ENCODE measurements around the gene USHBP1. TPM values are rescaled to one million over a fixed set of nuclear protein-coding genes. Genes with fewer than 3 reads are reported as not detected.

USHBP1 gene
- total RNA-seq, 1 experiment from 2014 or later = 12.3 TPM

DNA sequence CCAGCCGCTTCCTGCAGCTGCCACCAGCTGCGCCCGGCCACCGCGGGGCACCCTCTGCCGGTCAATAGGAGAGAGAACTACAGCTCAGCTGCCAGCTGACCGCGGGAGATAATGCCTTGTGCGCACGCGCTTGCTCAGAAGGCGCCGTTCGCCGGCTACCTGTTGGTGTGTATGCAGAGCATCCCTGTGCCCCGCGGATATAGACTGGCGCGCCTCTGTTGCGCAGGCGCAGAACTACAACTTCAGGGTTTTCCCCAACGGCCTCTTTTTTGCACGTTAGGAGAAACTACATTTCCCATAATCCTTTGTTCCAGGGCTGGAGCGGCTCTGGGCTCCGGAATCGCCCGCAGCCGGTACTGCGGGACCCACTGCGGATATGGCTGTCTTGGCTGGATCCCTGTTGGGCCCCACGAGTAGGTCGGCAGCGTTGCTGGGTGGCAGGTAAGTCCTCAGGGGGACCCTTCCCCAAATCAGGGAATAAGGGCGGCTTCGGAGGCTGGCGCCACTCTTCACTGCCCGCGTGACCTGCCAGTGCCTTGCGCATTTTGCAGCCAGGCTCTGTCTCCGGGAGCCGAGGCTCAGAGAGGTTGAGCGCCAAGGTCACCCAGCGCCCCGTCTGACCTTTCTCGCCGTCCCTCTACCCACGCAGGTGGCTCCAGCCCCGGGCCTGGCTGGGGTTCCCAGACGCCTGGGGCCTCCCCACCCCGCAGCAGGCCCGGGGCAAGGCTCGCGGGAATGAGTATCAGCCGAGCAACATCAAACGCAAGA lies 41.2 kb upstream of the USHBP1 start, which contains the start of gene MRPL34 (continued):
- TF ChIP-seq PRDM15 (CRISPR knock-in tag; IDR thresholded peaks at IDR 0.05) = no peak
- no peak for TF ChIP-seq MLX (CRISPR knock-in tag; IDR thresholded peaks at IDR 0.05)
- peak; percentile 36; the same call in 1 of the 2 replicates for TF ChIP-seq NFYB (CRISPR knock-in tag; conservative IDR thresholded peaks at IDR 0.05; ENCODE audit: low read depth)
- no peak for TF ChIP-seq NR3C1 (CRISPR knock-in tag; conservative IDR thresholded peaks at IDR 0.05; ENCODE audit: low read depth)
- no peak for TF ChIP-seq ELF4 (CRISPR knock-in tag; IDR thresholded peaks at IDR 0.05; ENCODE audit: low read depth)
- no peak; the same call in 1 of the 2 replicates for TF ChIP-seq TEAD1 (CRISPR knock-in tag; IDR thresholded peaks at IDR 0.05)
- TF ChIP-seq CREM (CRISPR knock-in tag; IDR thresholded peaks at IDR 0.05) = no peak; the same call in 1 of the 2 replicates
- TF ChIP-seq ZNF396 (CRISPR knock-in tag; IDR thresholded peaks at IDR 0.05; ENCODE audit: borderline replicate concordance) = no peak
- TF ChIP-seq GABPB1 (CRISPR knock-in tag; IDR thresholded peaks at IDR 0.05) = no peak; the same call in 1 of the 2 replicates
- peak; percentile 12; the same call in 1 of the 2 replicates for TF ChIP-seq FOXK1 (CRISPR knock-in tag; IDR thresholded peaks at IDR 0.05)
- no peak for TF ChIP-seq SOX15 (CRISPR knock-in tag; IDR thresholded peaks at IDR 0.05)
- TF ChIP-seq, protein P1, sequence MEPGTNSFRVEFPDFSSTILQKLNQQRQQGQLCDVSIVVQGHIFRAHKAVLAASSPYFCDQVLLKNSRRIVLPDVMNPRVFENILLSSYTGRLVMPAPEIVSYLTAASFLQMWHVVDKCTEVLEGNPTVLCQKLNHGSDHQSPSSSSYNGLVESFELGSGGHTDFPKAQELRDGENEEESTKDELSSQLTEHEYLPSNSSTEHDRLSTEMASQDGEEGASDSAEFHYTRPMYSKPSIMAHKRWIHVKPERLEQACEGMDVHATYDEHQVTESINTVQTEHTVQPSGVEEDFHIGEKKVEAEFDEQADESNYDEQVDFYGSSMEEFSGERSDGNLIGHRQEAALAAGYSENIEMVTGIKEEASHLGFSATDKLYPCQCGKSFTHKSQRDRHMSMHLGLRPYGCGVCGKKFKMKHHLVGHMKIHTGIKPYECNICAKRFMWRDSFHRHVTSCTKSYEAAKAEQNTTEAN (CRISPR knock-in tag; IDR thresholded peaks at IDR 0.05) = 0 out of 2 replicates have a peak, but pooled peaks have one; percentile 41
- TF ChIP-seq SMAD3 (CRISPR knock-in tag; IDR thresholded peaks at IDR 0.05; ENCODE audit: borderline replicate concordance) = no peak
- TF ChIP-seq AFF4 (CRISPR knock-in tag; IDR thresholded peaks at IDR 0.05; ENCODE audit: borderline replicate concordance) = no peak
- TF ChIP-seq ZNF121 (CRISPR knock-in tag; IDR thresholded peaks at IDR 0.05) = no peak

DNA sequence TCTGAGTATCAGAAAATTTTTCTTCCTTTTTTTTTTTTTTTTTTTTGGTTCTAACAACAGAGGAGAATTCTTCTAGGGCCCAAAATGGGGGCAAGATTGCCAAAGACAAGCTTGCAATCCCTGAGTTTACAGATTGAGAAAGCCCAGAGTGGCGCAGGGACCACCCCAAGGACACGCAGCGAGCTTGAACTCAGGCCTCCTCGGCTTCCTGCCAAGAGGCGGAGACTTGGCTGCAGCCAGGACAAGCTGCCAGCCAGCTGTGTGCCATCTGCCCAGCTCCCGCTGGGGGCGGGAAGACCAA lies 40.6 kb upstream of the USHBP1 start:
- POLR2A ChIA-PET = interaction anchor here (0.5 to 1.3 kb wide), 8 partner anchors 9 to 100 kb away, joined by 3 to 17 read pairs (median 6); partner anchors contain the start of gene BST2
- no peak for ATAC-seq

More for the DNA sequence above, 40.6 kb upstream of the USHBP1 start:
- CTCF ChIA-PET = interaction anchor here (0.5 to 3.1 kb wide), 24 partner anchors 9 to 272 kb away, joined by 3 to 60 read pairs (median 5); partner anchors contain the start of genes ANKLE1, BABAM1 and USE1
- no peaks in the 10 kb centered on the region for H3K27me3 Mint-ChIP-seq (ENCODE audit: low read depth)
- H3K4me1 Mint-ChIP-seq = peaks cover 41% of the 10 kb centered on the region
- DNase-seq (ENCODE audit: low spot score) = no peak
- TF ChIP-seq TEAD4 (CRISPR knock-in tag; IDR thresholded peaks at IDR 0.05) = no peak
- TF ChIP-seq ZNF423 (CRISPR knock-in tag; IDR thresholded peaks at IDR 0.05) = peak; percentile 86; the same call in 1 of the 2 replicates
- peak; percentile 20; the same call in 1 of the 2 replicates for TF ChIP-seq MYBL2 (CRISPR knock-in tag; IDR thresholded peaks at IDR 0.05)
- 0 out of 2 replicates have a peak, but pooled peaks have one; percentile 87 for TF ChIP-seq ZNF416 (CRISPR knock-in tag; IDR thresholded peaks at IDR 0.05)
- TF ChIP-seq FOXP4 (CRISPR knock-in tag; IDR thresholded peaks at IDR 0.05) = peak; percentile 66
- TF ChIP-seq ETV6 (CRISPR knock-in tag; IDR thresholded peaks at IDR 0.05) = no peak
- peak overlapping the region; percentile 81; the same call in 1 of the 2 replicates for H3K27ac Mint-ChIP-seq
- H3K36me3 Mint-ChIP-seq = peaks cover 4% of the 10 kb centered on the region
- H3K4me3 Mint-ChIP-seq = peak overlapping the region; percentile 89
- no peaks in the 10 kb centered on the region for H3K9me3 Mint-ChIP-seq

Measured in WTC11 (cell line).